ENCODE data around the gene PIK3C2G.

GRCh38 chr12:18419311-18419710 is 158.0 kb downstream of the PIK3C2G start:
- TF ChIP-seq CTCF (IDR thresholded peaks at IDR 0.05) (no peak), POLR2A (IDR thresholded peaks at IDR 0.05) (no peak)

Data from testis (tissue), 2 donors.